ENCODE data around the gene GNAQ.

DNA sequence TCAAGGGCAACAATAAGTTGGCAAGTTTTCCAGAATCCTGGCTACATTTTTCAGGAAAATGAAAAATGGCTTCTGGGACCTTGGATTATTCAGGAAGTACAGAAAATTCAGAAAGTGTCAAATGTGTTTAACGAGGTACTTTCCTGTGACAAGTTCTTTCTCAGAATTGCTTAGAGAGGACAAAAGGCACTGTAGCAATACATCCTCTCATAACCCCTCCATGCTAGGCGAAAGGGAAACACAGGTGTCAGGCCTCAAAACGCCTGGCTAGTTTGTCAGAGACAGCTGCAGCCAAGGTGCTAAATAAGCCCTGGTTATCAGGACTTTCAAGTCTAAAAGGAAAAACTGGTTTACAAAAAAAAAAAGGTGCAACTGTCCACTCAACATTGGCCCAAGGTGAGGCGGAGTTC is 115.2 kb downstream of the GNAQ start:
- TF ChIP-seq, protein P1, sequence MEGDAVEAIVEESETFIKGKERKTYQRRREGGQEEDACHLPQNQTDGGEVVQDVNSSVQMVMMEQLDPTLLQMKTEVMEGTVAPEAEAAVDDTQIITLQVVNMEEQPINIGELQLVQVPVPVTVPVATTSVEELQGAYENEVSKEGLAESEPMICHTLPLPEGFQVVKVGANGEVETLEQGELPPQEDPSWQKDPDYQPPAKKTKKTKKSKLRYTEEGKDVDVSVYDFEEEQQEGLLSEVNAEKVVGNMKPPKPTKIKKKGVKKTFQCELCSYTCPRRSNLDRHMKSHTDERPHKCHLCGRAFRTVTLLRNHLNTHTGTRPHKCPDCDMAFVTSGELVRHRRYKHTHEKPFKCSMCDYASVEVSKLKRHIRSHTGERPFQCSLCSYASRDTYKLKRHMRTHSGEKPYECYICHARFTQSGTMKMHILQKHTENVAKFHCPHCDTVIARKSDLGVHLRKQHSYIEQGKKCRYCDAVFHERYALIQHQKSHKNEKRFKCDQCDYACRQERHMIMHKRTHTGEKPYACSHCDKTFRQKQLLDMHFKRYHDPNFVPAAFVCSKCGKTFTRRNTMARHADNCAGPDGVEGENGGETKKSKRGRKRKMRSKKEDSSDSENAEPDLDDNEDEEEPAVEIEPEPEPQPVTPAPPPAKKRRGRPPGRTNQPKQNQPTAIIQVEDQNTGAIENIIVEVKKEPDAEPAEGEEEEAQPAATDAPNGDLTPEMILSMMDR (conservative IDR thresholded peaks at IDR 0.05) = no peak
- no peak for TF ChIP-seq ZFX (IDR thresholded peaks at IDR 0.05)
